Calu3 (cell line): ENCODE measurements around the gene FMNL1. TPM values are rescaled to one million over a fixed set of nuclear protein-coding genes. Genes with fewer than 3 reads are reported as not detected.

Source experiments
- BruUV-seq: library from RNA; stranded (reverse); fragments of 400-500 nt; replicated peaks from 2 replicates; lab custom pipeline; 2021; lab: Mats Ljungman, UMichigan
- CTCF ChIA-PET: fragments of 300-600 bp; sonication (Branson Sonifier 250); formaldehyde crosslinking; loops from one replicate; lab custom pipeline; 2022; ENCODE audit warnings: antibody characterized with exemption; lab: Charles Lee
- DNase-seq: peaks from one replicate; pipeline ENCODE4 v3.0.0; 2022
- H3K27ac Mint-ChIP-seq: one replicate; pipeline ENCODE4 v1.8.0; 2022; ENCODE audit warnings: mixed read lengths; ENCODE audit not compliant: unreplicated experiment
- H3K27me3 Mint-ChIP-seq: one replicate; pipeline ENCODE4 v1.8.0; 2022; ENCODE audit warnings: mixed read lengths; ENCODE audit not compliant: unreplicated experiment
- H3K36me3 Mint-ChIP-seq: one replicate; pipeline ENCODE4 v1.8.0; 2022; ENCODE audit warnings: mild to moderate bottlenecking, moderate library complexity, mixed read lengths; ENCODE audit not compliant: insufficient read depth, unreplicated experiment
- H3K4me1 Mint-ChIP-seq: one replicate; pipeline ENCODE4 v1.8.0; 2022; ENCODE audit warnings: mild to moderate bottlenecking, low read depth, mixed read lengths; ENCODE audit not compliant: unreplicated experiment
- H3K4me3 Mint-ChIP-seq: one replicate; pipeline ENCODE4 v1.8.0; 2022; ENCODE audit warnings: mild to moderate bottlenecking, low read depth, moderate library complexity, mixed read lengths; ENCODE audit not compliant: unreplicated experiment
- H3K9me3 Mint-ChIP-seq: one replicate; pipeline ENCODE4 v1.8.0; 2022; ENCODE audit warnings: low read depth, mixed read lengths; ENCODE audit not compliant: unreplicated experiment
- intact Hi-C: fragments of 100-400 bp; cut with micrococcal nuclease; formaldehyde crosslinking; loops from one replicate; pipeline ENCODE4 v1.10.0; 2022; ENCODE audit not compliant: unreplicated experiment
- total RNA-seq: library from RNA; stranded (reverse); gene quantifications from 2 replicates; pipeline ENCODE4 v1.2.3, GENCODE V29; 2022
- TF ChIP-seq, protein P1 (sequence below): fragments of 200-600 bp; IDR thresholded peaks from one replicate; pipeline ENCODE4 v1.8.0; 2022; ENCODE audit warnings: antibody characterized with exemption; ENCODE audit not compliant: unreplicated experiment

The FMNL1 gene
- total RNA-seq, 1 experiment from 2014 or later = 9.6 TPM

GRCh38 chr17:45234641-45235415, 13.1 kb downstream of the FMNL1 start:
- H3K27ac Mint-ChIP-seq = no peak overlapping the region
- no peak overlapping the region for H3K4me3 Mint-ChIP-seq
- peak; percentile 73 for DNase-seq
- CTCF ChIA-PET = interaction anchor here (0.6 to 2.1 kb wide), 11 partner anchors 13 to 191 kb away, joined by 3 to 27 read pairs (median 4); partner anchors contain the start of genes ACBD4, FMNL1 and HEXIM1
- BruUV-seq = no TSS peak
- peaks cover 23% of the 10 kb centered on the region for H3K36me3 Mint-ChIP-seq
- H3K27me3 Mint-ChIP-seq = peaks cover 48% of the 10 kb centered on the region
- H3K9me3 Mint-ChIP-seq = no peaks in the 10 kb centered on the region
- H3K4me1 Mint-ChIP-seq = peaks cover 4% of the 10 kb centered on the region
- TF ChIP-seq, protein P1, sequence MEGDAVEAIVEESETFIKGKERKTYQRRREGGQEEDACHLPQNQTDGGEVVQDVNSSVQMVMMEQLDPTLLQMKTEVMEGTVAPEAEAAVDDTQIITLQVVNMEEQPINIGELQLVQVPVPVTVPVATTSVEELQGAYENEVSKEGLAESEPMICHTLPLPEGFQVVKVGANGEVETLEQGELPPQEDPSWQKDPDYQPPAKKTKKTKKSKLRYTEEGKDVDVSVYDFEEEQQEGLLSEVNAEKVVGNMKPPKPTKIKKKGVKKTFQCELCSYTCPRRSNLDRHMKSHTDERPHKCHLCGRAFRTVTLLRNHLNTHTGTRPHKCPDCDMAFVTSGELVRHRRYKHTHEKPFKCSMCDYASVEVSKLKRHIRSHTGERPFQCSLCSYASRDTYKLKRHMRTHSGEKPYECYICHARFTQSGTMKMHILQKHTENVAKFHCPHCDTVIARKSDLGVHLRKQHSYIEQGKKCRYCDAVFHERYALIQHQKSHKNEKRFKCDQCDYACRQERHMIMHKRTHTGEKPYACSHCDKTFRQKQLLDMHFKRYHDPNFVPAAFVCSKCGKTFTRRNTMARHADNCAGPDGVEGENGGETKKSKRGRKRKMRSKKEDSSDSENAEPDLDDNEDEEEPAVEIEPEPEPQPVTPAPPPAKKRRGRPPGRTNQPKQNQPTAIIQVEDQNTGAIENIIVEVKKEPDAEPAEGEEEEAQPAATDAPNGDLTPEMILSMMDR = peak; percentile 55
- intact Hi-C loops = loop anchor here (1.0 to 5.0 kb wide), 3 partner anchors 16 to 152 kb away; partner anchors contain the start of gene ACBD4

- no peak overlapping the region for H3K4me3 Mint-ChIP-seq
- TF ChIP-seq, protein P1 = peak; percentile 92
- H3K9me3 Mint-ChIP-seq = no peaks in the 10 kb centered on the region
- BruUV-seq = no TSS peak
- H3K36me3 Mint-ChIP-seq = peaks cover 25% of the 10 kb centered on the region
- H3K27me3 Mint-ChIP-seq = peaks cover 56% of the 10 kb centered on the region
- intact Hi-C loops = loop anchor here (1.0 kb wide), 2 partner anchors 16 to 100 kb away; partner anchors contain the start of gene ACBD4
- peaks cover 13% of the 10 kb centered on the region for H3K4me1 Mint-ChIP-seq
- CTCF ChIA-PET = interaction anchor here (0.5 to 2.1 kb wide), 13 partner anchors 14 to 190 kb away, joined by 3 to 27 read pairs (median 4); partner anchors contain the start of genes ACBD4, FMNL1 and HEXIM1
- no peak overlapping the region for H3K27ac Mint-ChIP-seq
- DNase-seq = peak; percentile 86
Observed at GRCh38 chr17:45235416-45236281, 14.0 kb downstream of the FMNL1 start.

DNA sequence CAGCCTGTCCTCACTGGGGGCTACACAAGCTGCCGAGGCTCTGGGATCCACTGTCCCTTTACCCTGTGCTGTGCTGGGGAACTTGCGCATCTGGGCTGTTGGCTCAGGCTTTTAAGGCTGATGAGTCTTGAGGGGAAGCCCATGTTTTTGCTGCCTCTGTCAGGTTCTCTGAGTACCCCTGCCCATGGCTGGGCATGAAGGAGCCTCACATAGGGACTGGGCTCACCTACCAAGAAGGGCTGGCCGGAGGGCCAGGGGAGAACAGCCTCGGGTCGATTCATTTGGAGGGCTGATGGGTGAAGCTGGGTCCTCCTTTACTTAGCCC, 14.6 kb downstream of the FMNL1 start:
- no TSS peak for BruUV-seq
- H3K9me3 Mint-ChIP-seq = no peaks in the 10 kb centered on the region
- H3K27ac Mint-ChIP-seq = no peak overlapping the region
- no peak for DNase-seq
- CTCF ChIA-PET = interaction anchor here (0.5 to 2.1 kb wide), 7 partner anchors 17 to 103 kb away, joined by 3 to 27 read pairs (median 4); partner anchors contain the start of genes ACBD4 and HEXIM1
- peaks cover 27% of the 10 kb centered on the region for H3K36me3 Mint-ChIP-seq
- TF ChIP-seq, protein P1 = no peak
- intact Hi-C loops = no loop called here
- peaks cover 62% of the 10 kb centered on the region for H3K27me3 Mint-ChIP-seq
- H3K4me1 Mint-ChIP-seq = peaks cover 19% of the 10 kb centered on the region
- H3K4me3 Mint-ChIP-seq = no peak overlapping the region

GRCh38 chr17:45237686-45238085, 16.0 kb downstream of the FMNL1 start:
- Mint-ChIP-seq H3K27ac (no peak overlapping the region), H3K27me3 (peaks cover 58% of the 10 kb centered on the region), H3K9me3 (no peaks in the 10 kb centered on the region), H3K4me3 (no peak overlapping the region), H3K4me1 (peaks cover 19% of the 10 kb centered on the region), H3K36me3 (peaks cover 40% of the 10 kb centered on the region)
- CTCF ChIA-PET = no interaction called here
- BruUV-seq = no TSS peak
- intact Hi-C loops = no loop called here
- TF ChIP-seq, protein P1 = no peak
- DNase-seq = no peak
